ENCODE results near the gene NELL2.
"Not testable (repeated sequence)": the region's sequence is repeated elsewhere in the genome, so short reads cannot be mapped to it uniquely, and the experiment has no call there.

Gene NELL2

DNA sequence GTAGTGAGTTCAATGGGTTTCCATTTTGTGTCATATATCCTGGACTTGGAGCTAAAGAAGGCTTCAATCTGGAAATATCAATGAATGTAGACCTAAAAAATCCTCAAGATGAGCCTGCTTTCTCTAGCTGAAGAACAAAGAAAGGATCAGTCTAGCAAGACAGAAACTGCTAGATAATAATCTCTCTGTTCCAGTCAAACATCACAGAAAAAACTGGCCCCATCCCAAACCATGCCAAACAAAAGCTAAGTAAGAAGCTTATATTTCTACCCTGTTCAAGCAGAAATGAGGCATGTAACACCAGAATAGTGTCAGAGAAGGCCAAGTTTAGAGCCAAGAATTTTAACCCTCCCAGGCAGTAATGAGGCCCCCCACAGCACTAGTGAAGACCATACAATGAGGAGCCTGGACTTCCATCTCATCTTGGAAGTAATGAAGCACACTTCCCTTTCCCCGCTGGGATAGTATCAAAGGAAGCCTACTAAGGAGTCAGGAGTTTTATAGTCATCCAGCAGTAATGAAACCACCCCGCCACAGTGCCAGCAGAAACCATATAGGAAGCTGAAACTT, 95.8 kb downstream of the NELL2 start:
- no peak overlapping the region for H3K4me3 ChIP-seq
- H3K27me3 ChIP-seq (ENCODE audit: low read depth): no peaks in the 10 kb centered on the region
- no peaks in the 10 kb centered on the region for H3K36me3 ChIP-seq (replicated peaks)
- in situ Hi-C loops (cut with MboI; ENCODE audit: low sequenced_read_pairs): no loop called here
- H3K4me1 ChIP-seq: no peaks in the 10 kb centered on the region
- H3K9me3 ChIP-seq: no peaks in the 10 kb centered on the region
- no peak for DNase-seq (ENCODE audit: low spot score in 2 of 2)

DNA sequence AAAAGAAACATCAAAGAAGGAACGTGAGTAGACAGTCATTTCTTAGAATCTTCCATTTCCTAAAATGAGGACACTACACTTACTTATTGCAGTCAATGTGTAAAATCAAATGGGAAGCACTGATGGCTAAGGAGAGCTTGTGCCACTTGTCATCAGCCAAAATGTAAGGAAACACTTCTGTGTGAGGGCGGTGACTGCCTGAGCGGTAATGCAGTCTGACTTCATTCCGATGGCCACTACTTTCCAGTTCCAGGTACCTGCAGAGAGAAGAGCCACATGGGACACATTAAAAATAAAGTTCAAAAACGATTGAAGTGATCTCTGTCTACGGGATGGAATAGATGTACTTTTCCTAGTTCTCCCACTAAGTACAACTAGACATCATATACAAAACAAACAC, 96.3 kb downstream of the NELL2 start:
- H3K4me1 ChIP-seq: no peaks in the 10 kb centered on the region
- in situ Hi-C loops (cut with MboI; ENCODE audit: low sequenced_read_pairs): no loop called here
- H3K27me3 ChIP-seq (ENCODE audit: low read depth): no peaks in the 10 kb centered on the region
- H3K36me3 ChIP-seq (replicated peaks): no peaks in the 10 kb centered on the region
- no peak overlapping the region for H3K4me3 ChIP-seq
- no peak for DNase-seq (ENCODE audit: low spot score in 2 of 2)
- no peaks in the 10 kb centered on the region for H3K9me3 ChIP-seq

DNA sequence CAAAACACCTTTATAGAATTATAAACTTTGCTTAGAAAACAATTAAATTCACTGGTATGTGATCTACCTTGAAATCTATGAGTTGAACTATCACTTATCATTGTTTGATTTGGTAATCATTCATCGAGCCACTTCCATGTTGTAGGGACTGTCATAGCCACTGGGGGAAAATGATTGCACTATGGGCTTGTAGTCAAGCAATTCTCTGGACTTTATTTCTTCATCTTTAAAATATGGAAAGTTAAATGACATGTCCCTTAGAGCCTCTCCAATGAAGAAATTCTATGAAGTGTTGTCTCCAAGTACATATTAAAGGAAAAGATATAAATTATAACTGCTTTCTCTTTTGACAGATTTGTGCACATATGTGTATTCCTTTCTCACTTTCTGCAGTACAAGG, 97.3 kb downstream of the NELL2 start:
- Histone ChIP-seq H3K4me1 (no peaks in the 10 kb centered on the region), H3K9me3 (no peaks in the 10 kb centered on the region), H3K4me3 (no peak overlapping the region), H3K36me3 (replicated peaks) (no peaks in the 10 kb centered on the region), H3K27me3 (ENCODE audit: low read depth) (no peaks in the 10 kb centered on the region)
- in situ Hi-C loops (cut with MboI; ENCODE audit: low sequenced_read_pairs): no loop called here
- no peak for DNase-seq (ENCODE audit: low spot score in 2 of 2)

DNA sequence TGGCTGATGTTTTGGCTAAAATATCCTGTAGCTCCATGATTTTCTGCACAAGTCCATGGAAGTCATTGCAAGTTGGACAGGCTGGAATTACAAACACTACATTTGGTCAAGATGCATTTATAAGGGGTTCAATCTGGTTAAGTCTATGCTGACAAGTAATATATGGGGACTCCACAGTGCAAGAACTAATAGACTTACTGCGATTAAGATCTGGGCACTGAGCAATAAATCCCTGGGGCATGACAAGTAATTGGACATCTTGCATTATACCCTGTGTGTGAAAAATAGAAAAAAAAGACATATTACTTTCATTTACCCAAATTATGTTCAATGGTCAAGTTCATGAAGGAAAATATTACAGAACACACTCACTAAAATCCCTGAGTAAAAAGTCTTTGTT, 99.1 kb downstream of the NELL2 start:
- H3K4me1 ChIP-seq: peaks cover under 1% of the 10 kb centered on the region; the same call in 1 of the 2 replicates
- no peaks in the 10 kb centered on the region for H3K27me3 ChIP-seq (ENCODE audit: low read depth)
- in situ Hi-C loops (cut with MboI; ENCODE audit: low sequenced_read_pairs): no loop called here
- DNase-seq (ENCODE audit: low spot score in 2 of 2): no peak
- H3K4me3 ChIP-seq: no peak overlapping the region
- no peaks in the 10 kb centered on the region for H3K9me3 ChIP-seq
- no peaks in the 10 kb centered on the region for H3K36me3 ChIP-seq (replicated peaks)

DNA sequence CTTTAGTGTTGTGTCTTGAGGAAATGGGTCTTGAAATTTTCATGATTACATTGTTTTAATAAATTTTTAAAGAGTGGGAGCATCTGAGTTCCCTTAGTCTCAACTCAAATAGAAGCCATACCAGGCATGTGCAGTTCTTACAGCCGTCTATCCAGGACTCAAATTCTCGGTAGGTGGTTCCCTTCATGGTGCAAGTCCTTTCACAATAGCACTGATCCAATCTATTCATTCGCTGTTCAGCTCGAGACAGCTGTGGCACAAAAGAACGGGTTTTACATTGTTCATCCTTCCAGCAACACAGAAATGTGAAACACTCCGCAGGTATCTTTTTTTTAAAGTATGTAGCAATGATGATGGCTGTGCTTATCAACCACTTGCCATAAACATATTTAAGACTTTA, 100.2 kb downstream of the NELL2 start:
- H3K4me3 ChIP-seq: no peak overlapping the region
- DNase-seq (ENCODE audit: low spot score in 2 of 2): peak; percentile 32 to 55
- H3K9me3 ChIP-seq: no peaks in the 10 kb centered on the region
- H3K27me3 ChIP-seq (ENCODE audit: low read depth): no peaks in the 10 kb centered on the region
- no peaks in the 10 kb centered on the region for H3K36me3 ChIP-seq (replicated peaks)
- in situ Hi-C loops (cut with MboI; ENCODE audit: low sequenced_read_pairs): no loop called here
- peaks cover 10% of the 10 kb centered on the region; the same call in 1 of the 2 replicates for H3K4me1 ChIP-seq

DNA sequence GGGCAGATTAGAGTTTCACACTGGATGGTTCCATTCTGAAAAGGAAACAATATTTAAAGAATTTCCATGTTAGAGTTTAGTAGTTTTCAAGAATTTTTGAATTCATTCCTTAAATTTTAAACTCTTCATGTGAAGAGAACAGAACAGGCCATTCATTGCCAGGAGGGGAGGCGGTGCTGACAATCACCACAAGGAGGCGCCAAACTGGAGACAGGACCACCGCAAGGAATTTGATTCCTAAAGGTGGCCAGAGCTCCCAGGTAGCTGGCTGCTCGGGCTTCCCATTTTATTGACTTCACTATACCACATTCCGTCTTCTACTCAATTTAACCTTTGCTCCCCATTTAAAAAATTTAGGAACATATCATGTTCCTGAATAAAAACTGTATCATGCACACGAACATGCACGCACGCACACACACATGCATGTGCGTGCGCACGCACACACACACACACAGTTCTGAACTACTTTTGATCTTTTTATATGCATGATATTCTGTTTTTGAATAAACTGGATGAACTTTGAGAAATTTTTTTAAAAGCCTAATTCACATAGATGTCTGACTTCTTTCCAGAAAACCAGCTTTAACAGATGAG, 101.2 kb downstream of the NELL2 start:
- peak in 1 of 2 experiments; percentile 70 for DNase-seq (ENCODE audit: low spot score in 2 of 2)
- H3K36me3 ChIP-seq (replicated peaks): no peaks in the 10 kb centered on the region

DNA sequence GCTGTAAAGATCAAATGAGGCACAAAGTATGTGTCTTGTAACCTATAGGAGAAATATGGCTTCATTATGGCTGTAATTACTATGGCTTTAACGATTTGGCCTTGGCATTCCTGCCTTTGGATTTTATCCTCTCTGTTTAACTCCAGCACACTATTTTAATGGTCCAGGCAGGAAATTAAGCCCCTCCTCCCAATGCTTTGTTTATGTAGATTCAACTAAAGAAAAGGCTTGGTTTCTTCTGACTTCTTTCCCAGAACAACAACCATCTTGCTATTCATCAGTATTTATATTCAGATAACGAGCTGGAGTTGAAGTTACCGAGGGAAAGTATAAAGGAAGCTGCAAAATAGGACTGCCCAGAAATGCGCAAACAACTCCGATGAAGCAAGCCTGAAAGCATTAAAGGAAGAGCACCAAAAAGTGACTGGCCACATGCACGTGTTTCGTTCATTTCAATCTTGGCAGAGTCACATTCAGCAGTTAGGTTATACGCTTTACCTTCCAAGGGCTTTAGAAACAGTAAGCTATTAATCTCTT, 104.6 kb downstream of the NELL2 start:
- no peaks in the 10 kb centered on the region for H3K9me3 ChIP-seq
- H3K27me3 ChIP-seq (ENCODE audit: low read depth): no peaks in the 10 kb centered on the region
- H3K4me1 ChIP-seq: peaks cover 15% of the 10 kb centered on the region; the same call in 1 of the 2 replicates
- DNase-seq (ENCODE audit: low spot score in 2 of 2): peak; percentile 34 to 62
- no peaks in the 10 kb centered on the region for H3K36me3 ChIP-seq (replicated peaks)
- in situ Hi-C loops (cut with MboI; ENCODE audit: low sequenced_read_pairs): no loop called here
- H3K4me3 ChIP-seq: no peak overlapping the region

More for the DNA sequence above, 101.2 kb downstream of the NELL2 start:
- Histone ChIP-seq H3K4me1 (peaks cover 15% of the 10 kb centered on the region; the same call in 1 of the 2 replicates), H3K4me3 (no peak overlapping the region), H3K27me3 (ENCODE audit: low read depth) (no peaks in the 10 kb centered on the region), H3K9me3 (no peaks in the 10 kb centered on the region)
- in situ Hi-C loops (cut with MboI; ENCODE audit: low sequenced_read_pairs): no loop called here

DNA sequence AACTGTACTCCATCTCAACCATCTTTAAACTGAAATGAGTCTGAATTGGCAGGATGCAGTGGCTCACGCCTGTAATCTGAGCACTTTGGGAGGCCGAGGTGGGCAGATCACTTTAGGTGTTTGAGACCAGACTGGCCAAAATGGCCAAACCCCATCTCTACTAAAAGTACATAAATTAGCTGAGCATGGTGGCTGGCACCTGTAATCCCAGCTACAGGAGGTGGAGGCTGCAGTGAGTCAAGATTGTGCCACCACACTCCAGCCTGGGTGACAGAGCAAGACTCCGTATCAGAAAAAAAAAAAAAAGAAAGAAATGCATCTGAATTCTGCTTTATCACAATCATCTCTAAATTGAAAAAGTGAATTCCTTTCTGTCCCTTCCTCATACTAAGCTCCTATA, 110.3 kb downstream of the NELL2 start:
- in situ Hi-C loops (cut with MboI; ENCODE audit: low sequenced_read_pairs): no loop called here
- Histone ChIP-seq H3K4me1 (peaks cover 3% of the 10 kb centered on the region; the same call in 1 of the 2 replicates), H3K4me3 (no peak overlapping the region), H3K27me3 (ENCODE audit: low read depth) (no peaks in the 10 kb centered on the region), H3K36me3 (replicated peaks) (no peaks in the 10 kb centered on the region), H3K9me3 (no peaks in the 10 kb centered on the region)
- no peak for DNase-seq (ENCODE audit: low spot score in 2 of 2)

DNA sequence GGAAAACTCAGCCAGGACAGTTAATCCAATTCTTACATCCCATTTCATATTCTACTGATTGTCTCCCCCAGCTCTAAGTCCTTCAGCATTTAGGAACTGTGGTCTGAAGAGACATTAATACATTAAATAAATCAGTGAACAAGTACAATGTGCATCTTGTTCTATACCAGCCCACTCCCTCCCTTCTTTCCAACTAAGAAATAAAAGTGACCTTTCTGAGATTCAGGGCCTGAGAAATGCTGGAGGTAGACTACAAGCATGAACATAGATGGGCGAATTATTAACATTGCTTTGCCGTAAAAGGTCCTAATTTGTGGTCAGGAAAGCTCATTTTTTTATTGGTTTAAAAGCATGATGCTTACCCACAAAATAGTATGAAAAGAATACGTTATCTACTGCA, 113.1 kb downstream of the NELL2 start:
- no peaks in the 10 kb centered on the region for H3K27me3 ChIP-seq (ENCODE audit: low read depth)
- no peaks in the 10 kb centered on the region; the same call in 1 of the 2 replicates for H3K4me1 ChIP-seq
- in situ Hi-C loops (cut with MboI; ENCODE audit: low sequenced_read_pairs): no loop called here
- no peak for DNase-seq (ENCODE audit: low spot score in 2 of 2)
- H3K4me3 ChIP-seq: no peak overlapping the region
- H3K36me3 ChIP-seq (replicated peaks): no peaks in the 10 kb centered on the region
- no peaks in the 10 kb centered on the region for H3K9me3 ChIP-seq

DNA sequence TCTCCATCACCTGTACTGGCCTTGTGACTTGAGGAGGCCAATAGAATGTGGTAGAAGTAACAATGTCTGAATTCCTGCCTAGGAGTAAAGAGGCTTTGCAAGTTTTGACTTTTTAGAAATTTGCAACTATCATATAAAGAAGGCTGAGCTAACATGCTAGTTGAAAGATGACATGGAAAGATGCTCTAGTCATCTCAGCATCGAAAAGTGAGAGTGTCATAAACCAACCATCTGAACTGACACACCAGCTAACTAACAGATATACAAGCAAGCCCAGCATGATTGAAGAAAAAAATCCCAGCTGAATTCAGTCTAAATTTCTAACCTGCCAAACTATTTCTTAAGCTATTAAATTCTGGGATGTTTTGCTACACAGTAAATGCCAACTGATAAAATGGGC, 116.8 kb downstream of the NELL2 start:
- Histone ChIP-seq H3K36me3 (replicated peaks) (no peaks in the 10 kb centered on the region), H3K4me1 (no peaks in the 10 kb centered on the region; the same call in 1 of the 2 replicates), H3K4me3 (no peak overlapping the region), H3K9me3 (no peaks in the 10 kb centered on the region), H3K27me3 (ENCODE audit: low read depth) (no peaks in the 10 kb centered on the region)
- in situ Hi-C loops (cut with MboI; ENCODE audit: low sequenced_read_pairs): no loop called here
- no peak for DNase-seq (ENCODE audit: low spot score in 2 of 2)

DNA sequence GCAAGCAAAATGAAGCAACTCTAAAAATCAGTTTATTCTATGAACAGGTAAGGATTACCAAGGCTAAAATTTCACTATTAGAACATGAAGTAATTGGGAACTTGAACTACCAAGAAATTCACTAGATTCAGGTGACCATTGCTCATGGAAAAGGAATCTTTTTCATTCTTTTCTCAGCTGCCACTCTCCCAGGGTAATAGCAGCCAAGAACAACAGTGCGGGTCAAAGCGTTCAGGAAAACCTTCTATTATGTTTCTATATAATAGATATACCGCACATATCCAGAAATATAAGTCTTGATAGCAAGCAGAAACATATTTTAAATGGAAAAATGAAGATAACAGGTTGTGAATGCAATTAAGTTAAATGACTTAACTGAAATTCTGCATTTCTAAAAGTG, 125.6 kb downstream of the NELL2 start:
- Histone ChIP-seq H3K27me3 (ENCODE audit: low read depth) (no peaks in the 10 kb centered on the region), H3K36me3 (replicated peaks) (no peaks in the 10 kb centered on the region), H3K4me3 (no peak overlapping the region), H3K9me3 (no peaks in the 10 kb centered on the region), H3K4me1 (peaks cover 3% of the 10 kb centered on the region; the same call in 1 of the 2 replicates)
- DNase-seq (ENCODE audit: low spot score in 2 of 2): no peak
- in situ Hi-C loops (cut with MboI; ENCODE audit: low sequenced_read_pairs): no loop called here

DNA sequence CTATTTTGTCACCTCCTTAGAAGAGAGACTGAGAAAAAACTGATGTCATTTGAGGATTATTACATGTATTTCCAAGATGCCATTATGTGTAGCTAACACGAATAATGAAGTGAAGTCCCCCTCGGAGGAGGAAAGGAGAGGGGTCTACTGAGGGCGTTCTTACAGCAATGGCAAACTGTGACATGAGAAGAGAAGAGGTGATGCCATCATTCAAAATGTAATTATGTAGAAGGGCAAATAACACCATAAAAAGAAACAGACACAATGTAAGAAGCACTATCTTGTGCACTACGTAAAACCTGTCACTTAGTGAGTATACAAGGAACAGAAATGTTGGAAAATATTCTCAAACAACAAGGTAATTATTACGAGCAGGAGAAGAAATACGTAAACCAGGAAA, 126.5 kb downstream of the NELL2 start:
- H3K4me3 ChIP-seq: no peak overlapping the region
- in situ Hi-C loops (cut with MboI; ENCODE audit: low sequenced_read_pairs): no loop called here
- H3K36me3 ChIP-seq (replicated peaks): no peaks in the 10 kb centered on the region
- H3K4me1 ChIP-seq: peaks cover 3% of the 10 kb centered on the region; the same call in 1 of the 2 replicates
- H3K27me3 ChIP-seq (ENCODE audit: low read depth): no peaks in the 10 kb centered on the region
- DNase-seq (ENCODE audit: low spot score in 2 of 2): no peak
- H3K9me3 ChIP-seq: no peaks in the 10 kb centered on the region

DNA sequence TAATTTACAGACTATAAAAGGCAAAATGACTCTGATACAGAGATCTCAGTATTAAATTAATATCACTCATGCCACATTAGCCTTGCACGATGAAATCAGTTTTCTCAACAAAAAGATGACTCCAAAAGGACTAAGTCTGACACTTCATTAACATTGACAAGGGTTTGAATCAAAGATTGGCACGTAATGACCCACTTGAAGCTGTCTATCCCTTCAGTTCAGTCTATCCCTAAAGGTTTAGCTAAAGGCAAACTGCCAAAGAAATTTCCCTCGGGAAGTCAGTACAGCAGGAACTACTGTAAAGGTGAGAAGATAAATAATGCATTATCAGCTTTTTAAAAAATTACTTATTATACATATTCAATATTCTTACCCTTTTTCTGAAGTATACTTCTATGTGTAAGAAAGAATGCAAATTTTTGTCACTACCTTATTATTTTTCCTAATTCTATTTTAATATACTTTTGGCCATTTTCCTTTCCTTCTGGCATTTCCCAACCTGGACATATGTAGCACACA, 127.1 kb downstream of the NELL2 start:
- Histone ChIP-seq H3K27me3 (ENCODE audit: low read depth) (no peaks in the 10 kb centered on the region), H3K4me3 (no peak overlapping the region), H3K36me3 (replicated peaks) (no peaks in the 10 kb centered on the region), H3K9me3 (no peaks in the 10 kb centered on the region), H3K4me1 (peaks cover 3% of the 10 kb centered on the region; the same call in 1 of the 2 replicates)
- no peak for DNase-seq (ENCODE audit: low spot score in 2 of 2)
- in situ Hi-C loops (cut with MboI; ENCODE audit: low sequenced_read_pairs): no loop called here

DNA sequence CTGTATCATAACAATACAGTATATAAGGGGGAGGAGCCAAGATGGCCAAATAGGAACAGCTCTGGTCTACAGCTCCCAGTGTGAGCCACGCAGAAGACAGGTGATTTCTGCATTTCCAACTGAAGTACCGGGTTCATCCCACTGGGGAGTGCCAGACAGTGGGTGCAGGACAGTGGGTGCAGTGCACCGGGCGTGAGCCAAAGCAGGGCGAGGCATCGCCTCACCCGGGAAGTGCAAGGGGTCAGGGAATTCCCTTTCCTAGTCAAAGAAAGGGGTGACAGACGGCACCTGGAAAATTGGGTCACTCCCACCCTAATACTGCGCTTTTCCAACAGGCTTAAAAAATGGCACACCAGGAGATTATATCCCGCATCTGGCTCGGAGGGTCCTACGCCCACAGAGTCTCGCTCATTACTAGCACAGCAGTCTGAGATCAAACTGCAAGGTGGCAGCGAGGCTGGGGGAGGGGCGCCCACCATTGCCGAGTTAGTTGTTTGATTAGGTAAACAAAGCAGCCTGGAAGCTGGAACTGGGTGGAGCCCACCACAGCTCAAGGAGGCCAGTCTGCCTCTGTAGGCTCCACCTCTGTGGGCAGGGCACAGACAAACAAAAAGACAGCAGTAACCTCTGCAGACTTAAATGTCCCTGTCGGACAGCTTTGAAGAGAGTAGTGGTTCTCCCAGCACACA, 134.7 kb downstream of the NELL2 start:
- not testable (repeated sequence) for H3K4me1 ChIP-seq; H3K36me3 ChIP-seq (replicated peaks); H3K27me3 ChIP-seq (ENCODE audit: low read depth)

More for the DNA sequence above, 134.7 kb downstream of the NELL2 start:
- H3K4me3 ChIP-seq; DNase-seq (ENCODE audit: low spot score in 2 of 2); in situ Hi-C loops (cut with MboI; ENCODE audit: low sequenced_read_pairs); H3K9me3 ChIP-seq: not testable (repeated sequence)

Data from HAP-1 (cell line).